Adrenal gland (tissue), 12 donors: Measurements from ENCODE around the gene HNRNPL. TPM values are rescaled to one million over a fixed set of nuclear protein-coding genes. Genes with fewer than 3 reads are reported as not detected.

ENCODE experiments used
- DNase-seq, 7 donors: peaks; one replicate each; pipeline ENCODE4 v3.0.0-alpha.2; 2019 to 2020
- H3K27ac ChIP-seq, 5 donors: fragments of 200-600 bp; sonication (generic) in 4 of 5; 1 replicate in 3 of 5; 2 replicates in 2 of 5; pipeline versions ENCODE4 v1.5.1 to v1.8.0; 2016 to 2020; ENCODE audit warnings: mild to moderate bottlenecking in 1 of 5
- H3K27me3 ChIP-seq: fragments of 200-600 bp; 2 replicates; pipeline ENCODE4 v1.8.0; 2021
- H3K36me3 ChIP-seq, 2 donors: fragments of 200-600 bp; replicated peaks in 1 of 2; 1 replicate in 1 of 2; 2 replicates in 1 of 2; pipeline versions ENCODE4 v1.5.1 to v1.8.0; 2018 to 2022
- H3K4me1 ChIP-seq, 2 donors: fragments of 200-600 bp; replicated peaks in 1 of 2; 1 replicate in 1 of 2; 2 replicates in 1 of 2; pipeline versions ENCODE4 v1.5.1 to v1.8.0; 2018 to 2021
- H3K4me3 ChIP-seq, 4 donors: fragments of 200-600 bp; sonication (generic) in 3 of 4; one replicate each; pipeline ENCODE4 v1.5.1; 2016 to 2018
- H3K9me3 ChIP-seq, 3 donors: fragments of 200-600 bp; sonication (generic) in 1 of 3; replicated peaks in 1 of 3; 1 replicate in 2 of 3; 2 replicates in 1 of 3; pipeline versions ENCODE4 v1.5.1 to v1.8.0; 2016 to 2021
- POLR2A ChIP-seq, 2 donors: fragments of 450-650 bp; IDR thresholded peaks; one replicate each; pipeline ENCODE4 v1.6.1; 2017; ENCODE audit warnings: antibody characterized with exemption in 2 of 2, mild to moderate bottlenecking in 2 of 2, moderate library complexity in 1 of 2
- WGBS, 4 donors: extraction: QIAGEN DNeasy Blood & Tissue Kit in 2 of 4; methylation state at CpG; one replicate each; pipeline versions ENCODE4 v1.1.5 to v1.1.7; 2013 to 2017; 5-methylcytosine and 5-hydroxymethylcytosine counted together
- intact Hi-C, 2 donors: fragments of 100-400 bp; cut with DNase I; formaldehyde crosslinking; loops; one replicate each; pipeline versions ENCODE4 v1.14.1 to v1.15.0; 2022 to 2023
- polyA plus RNA-seq, 3 donors: library from polyadenylated mRNA; stranded (reverse); fragments of 200-250 nt in 2 of 3; fragments of 350-450 nt in 1 of 3; fragmentation: Illumina TruSeq in 1 of 3; extraction: RNeasy Lipid Tissue Mini Kit (QIAGEN cat#74804) in 1 of 3; gene quantifications; one replicate each; pipeline ENCODE4 v1.2.3, GENCODE V29; 2013 to 2014
- total RNA-seq, 9 donors: library from RNA; depleted of rRNA in 4 of 9; stranded (reverse); fragments of >200 nt in 4 of 9; fragments of 120-200 nt in 1 of 9; fragmentation: NEBNext Ultra II Directional in 1 of 9; extraction: Animal tissue kit (Norgen Biotek cat#: 25700) in 1 of 9; gene quantifications; one replicate each; pipeline versions ENCODE4 v1.1.0 to v1.2.4, GENCODE V29; 2013 to 2023
- TF ChIP-seq, protein P1 (sequence below), 6 experiments: fragments of 450-650 bp in 4 of 6; fragments of 200-600 bp in 2 of 6; sonication (generic) in 1 of 6; IDR thresholded peaks; 1 replicate in 5 of 6; 2 replicates in 1 of 6; pipeline versions ENCODE4 v1.5.1 to v1.8.0; 2016 to 2021; ENCODE audit warnings: antibody characterized with exemption in 6 of 6, mild to moderate bottlenecking in 2 of 6, moderate library complexity in 1 of 6
- donor health status: healthy with polysubstance abuse.
- donor health status: Bipolar disorder and iron deficiency.
- donor health status: DM: yes; HTN: yes; CAD: no.
- donor health status: DM: no; HTN: no; CAD: no.
- donor health status: DM: no; HTN: no; CAD: no.
- donor health status: DM: yes; HTN: yes; CAD: no.

The HNRNPL gene
- total and polyA plus RNA-seq, 12 donors, result 133 to 295 (median 203) TPM

- no peaks in the 10 kb centered on the region for H3K9me3 ChIP-seq
- no peaks in the 10 kb centered on the region for H3K27me3 ChIP-seq
- no peaks in the 10 kb centered on the region for H3K4me1 ChIP-seq
- intact Hi-C loops, result no loop called here
- H3K36me3 ChIP-seq, result no peaks in the 10 kb centered on the region
- no peak overlapping the region for H3K27ac ChIP-seq
- no peak overlapping the region for H3K4me3 ChIP-seq
- WGBS, 4 donors, result 44 to 67% (median 60%) methylated on average over 2 of the region's 2 CpGs
- TF ChIP-seq, protein P1, sequence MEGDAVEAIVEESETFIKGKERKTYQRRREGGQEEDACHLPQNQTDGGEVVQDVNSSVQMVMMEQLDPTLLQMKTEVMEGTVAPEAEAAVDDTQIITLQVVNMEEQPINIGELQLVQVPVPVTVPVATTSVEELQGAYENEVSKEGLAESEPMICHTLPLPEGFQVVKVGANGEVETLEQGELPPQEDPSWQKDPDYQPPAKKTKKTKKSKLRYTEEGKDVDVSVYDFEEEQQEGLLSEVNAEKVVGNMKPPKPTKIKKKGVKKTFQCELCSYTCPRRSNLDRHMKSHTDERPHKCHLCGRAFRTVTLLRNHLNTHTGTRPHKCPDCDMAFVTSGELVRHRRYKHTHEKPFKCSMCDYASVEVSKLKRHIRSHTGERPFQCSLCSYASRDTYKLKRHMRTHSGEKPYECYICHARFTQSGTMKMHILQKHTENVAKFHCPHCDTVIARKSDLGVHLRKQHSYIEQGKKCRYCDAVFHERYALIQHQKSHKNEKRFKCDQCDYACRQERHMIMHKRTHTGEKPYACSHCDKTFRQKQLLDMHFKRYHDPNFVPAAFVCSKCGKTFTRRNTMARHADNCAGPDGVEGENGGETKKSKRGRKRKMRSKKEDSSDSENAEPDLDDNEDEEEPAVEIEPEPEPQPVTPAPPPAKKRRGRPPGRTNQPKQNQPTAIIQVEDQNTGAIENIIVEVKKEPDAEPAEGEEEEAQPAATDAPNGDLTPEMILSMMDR (IDR thresholded peaks at IDR 0.05), result no peak
- no peak for TF ChIP-seq POLR2A (IDR thresholded peaks at IDR 0.05)
- no peak for DNase-seq
These were observed 53.6 kb downstream of the HNRNPL start for GRCh38 chr19:38796154-38796553.

DNA sequence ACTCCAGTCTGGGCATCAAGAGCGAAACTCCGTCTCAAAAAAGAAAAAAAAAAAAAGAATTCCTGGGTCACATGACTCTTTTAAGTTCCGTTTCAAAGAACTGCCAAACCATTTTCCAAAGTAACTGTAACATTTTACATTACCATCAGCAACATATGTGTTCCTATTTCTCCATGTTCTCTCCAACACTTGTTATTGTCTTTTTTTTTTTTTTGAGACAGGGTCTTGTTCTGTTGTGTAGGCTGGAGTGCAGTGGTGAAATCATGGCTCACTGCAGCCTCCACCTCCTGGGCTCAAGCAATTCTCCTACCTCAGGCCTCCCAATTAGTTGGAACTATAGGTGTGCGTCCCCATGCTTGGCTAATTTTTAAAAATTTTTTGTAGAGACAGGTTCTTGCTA, 54.2 kb downstream of the HNRNPL start:
- DNase-seq, result no peak
- WGBS, 4 donors, result 90 to 92% (median 91%) methylated on average over 4 of the region's 4 CpGs
- Histone ChIP-seq H3K4me3 (no peak overlapping the region), H3K4me1 (no peaks in the 10 kb centered on the region), H3K36me3 (no peaks in the 10 kb centered on the region), H3K27me3 (no peaks in the 10 kb centered on the region), H3K9me3 (no peaks in the 10 kb centered on the region), H3K27ac (no peak overlapping the region)
- intact Hi-C loops, result no loop called here
- TF ChIP-seq POLR2A (IDR thresholded peaks at IDR 0.05), result no peak
- TF ChIP-seq, protein P1 (IDR thresholded peaks at IDR 0.05), result no peak

- Histone ChIP-seq H3K27ac (no peak overlapping the region), H3K36me3 (no peaks in the 10 kb centered on the region), H3K27me3 (no peaks in the 10 kb centered on the region), H3K9me3 (no peaks in the 10 kb centered on the region), H3K4me1 (no peaks in the 10 kb centered on the region), H3K4me3 (no peak overlapping the region)
- TF ChIP-seq, protein P1 (IDR thresholded peaks at IDR 0.05), result no peak
- no peak for TF ChIP-seq POLR2A (IDR thresholded peaks at IDR 0.05)
- 89 to 93% (median 90%) methylated on average over 5 of the region's 5 CpGs for WGBS, 4 donors
- intact Hi-C loops, result no loop called here
- no peak for DNase-seq
These were observed 56.1 kb downstream of the HNRNPL start for GRCh38 chr19:38793671-38794070.

DNA sequence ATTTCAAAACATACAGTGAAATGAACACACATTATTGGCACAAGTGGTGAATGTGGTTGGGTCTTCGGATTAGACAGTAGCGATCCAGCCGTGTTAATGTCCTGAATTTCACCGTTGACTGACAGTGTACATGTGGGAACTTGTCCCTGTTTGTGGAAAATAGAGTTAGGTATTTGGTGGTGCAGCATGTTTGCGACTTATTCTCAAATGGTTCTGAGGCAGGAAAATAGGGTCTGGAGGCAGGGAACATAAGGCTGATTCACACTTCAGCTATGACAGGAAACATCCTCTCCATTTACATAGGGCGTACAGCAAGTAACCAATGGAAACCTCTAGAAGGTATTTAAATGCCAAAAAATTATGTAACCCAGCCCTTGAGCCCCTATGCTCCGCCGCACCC, 56.6 kb downstream of the HNRNPL start:
- Histone ChIP-seq H3K27ac (no peak overlapping the region), H3K4me1 (no peaks in the 10 kb centered on the region), H3K36me3 (no peaks in the 10 kb centered on the region), H3K27me3 (no peaks in the 10 kb centered on the region), H3K9me3 (no peaks in the 10 kb centered on the region), H3K4me3 (no peak overlapping the region)
- WGBS, 4 donors, result 77 to 89% (median 84%) methylated on average over 8 of the region's 8 CpGs
- DNase-seq, result no peak
- TF ChIP-seq, protein P1 (IDR thresholded peaks at IDR 0.05), result no peak
- TF ChIP-seq POLR2A (IDR thresholded peaks at IDR 0.05), result no peak
- intact Hi-C loops, result no loop called here
